NCI-H1048 (cell line): Measurements from ENCODE around the gene DGKH.
A peak's percentile ranks its signal among the peaks of the same experiment; 100 is the strongest.
"Not testable (repeated sequence)": the region's sequence is repeated elsewhere in the genome, so short reads cannot be mapped to it uniquely, and the experiment has no call there.

Source experiments
- DNase-seq: peaks from one replicate; lab custom pipeline; 2025; lab: John Stamatoyannopoulos, UW

DGKH gene

GRCh38 chr13:42225051-42225450, 176.6 kb downstream of the DGKH start:
- no peak for DNase-seq

DNA sequence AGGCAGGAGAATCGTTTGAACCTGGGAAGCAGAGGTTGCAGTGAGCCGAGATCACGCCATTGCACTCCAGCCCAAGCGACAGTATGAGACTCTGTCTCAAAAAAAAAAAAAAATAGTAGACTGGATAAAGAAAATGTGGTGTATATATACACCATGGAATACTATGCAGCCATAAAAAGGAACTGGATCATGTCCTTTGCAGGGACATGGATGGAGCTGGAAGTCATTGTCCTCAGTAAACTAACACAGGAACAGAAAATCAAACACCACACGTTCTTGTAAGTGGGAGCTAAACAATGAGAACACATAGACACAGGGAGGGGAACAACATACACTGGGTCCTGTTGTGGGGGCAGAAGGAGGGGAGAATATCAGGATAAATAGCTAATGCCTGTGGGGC, 178.3 kb downstream of the DGKH start:
- DNase-seq, result not testable (repeated sequence)

DNA sequence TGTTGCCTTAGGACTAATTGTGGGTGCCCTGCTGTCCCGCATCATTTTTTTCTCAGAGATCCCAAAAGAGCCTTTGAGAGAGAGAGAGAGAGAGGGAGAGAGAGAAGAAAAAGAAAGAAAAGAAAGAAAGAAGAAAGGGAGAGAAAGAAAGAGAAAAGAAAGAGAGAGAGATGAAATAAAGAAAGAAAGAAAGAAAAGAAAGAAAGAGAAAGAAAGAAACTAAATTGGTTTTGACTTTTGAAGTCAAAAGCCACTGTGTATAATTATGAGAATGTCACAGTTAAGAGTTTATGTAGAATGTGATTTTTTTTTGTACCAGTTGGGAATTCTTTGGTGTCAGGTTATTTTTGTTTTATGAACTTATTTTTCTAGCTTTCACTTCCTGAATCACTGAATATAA, 180.1 kb downstream of the DGKH start:
- no peak for DNase-seq

- no peak for DNase-seq
These were observed 180.8 kb downstream of the DGKH start for GRCh38 chr13:42229287-42229686.

DNA sequence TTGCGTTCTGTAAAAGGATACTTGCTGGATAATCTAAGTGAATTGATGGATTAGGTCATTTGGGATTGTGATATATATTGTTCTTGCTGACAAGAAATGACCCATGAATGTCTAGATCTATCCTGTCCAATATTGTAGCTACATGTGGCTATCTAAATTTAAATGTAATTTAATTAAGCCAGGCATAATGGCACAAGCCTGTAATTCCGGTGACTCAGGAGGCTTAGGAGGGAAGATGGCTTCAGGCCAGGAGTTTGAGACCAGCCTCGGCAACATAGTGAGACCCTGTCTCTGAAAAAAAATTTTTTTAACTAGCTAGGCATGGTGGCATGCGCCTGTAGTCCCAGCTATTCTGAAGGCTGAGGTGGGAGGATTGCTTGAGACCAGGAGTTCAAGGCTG, 184.2 kb downstream of the DGKH start:
- no peak for DNase-seq

DNA sequence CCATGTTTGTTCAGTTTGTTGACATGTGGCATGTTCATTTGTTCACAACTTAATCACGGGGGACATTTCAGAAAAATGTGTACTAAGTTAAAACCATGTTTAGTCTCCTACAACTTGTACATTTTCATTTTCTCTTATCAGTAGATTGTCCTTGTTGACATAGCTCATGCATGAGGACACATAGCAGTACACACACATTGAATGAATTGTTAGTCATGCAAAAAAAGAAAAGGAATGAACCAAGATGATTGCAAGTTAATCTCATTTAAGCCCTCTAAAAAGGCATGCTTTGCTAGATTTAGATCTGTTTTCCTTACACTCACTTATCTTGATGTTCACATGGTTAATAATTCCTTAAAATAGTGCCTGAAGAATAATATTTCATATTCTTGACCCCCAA, 185.3 kb downstream of the DGKH start:
- no peak for DNase-seq

DNA sequence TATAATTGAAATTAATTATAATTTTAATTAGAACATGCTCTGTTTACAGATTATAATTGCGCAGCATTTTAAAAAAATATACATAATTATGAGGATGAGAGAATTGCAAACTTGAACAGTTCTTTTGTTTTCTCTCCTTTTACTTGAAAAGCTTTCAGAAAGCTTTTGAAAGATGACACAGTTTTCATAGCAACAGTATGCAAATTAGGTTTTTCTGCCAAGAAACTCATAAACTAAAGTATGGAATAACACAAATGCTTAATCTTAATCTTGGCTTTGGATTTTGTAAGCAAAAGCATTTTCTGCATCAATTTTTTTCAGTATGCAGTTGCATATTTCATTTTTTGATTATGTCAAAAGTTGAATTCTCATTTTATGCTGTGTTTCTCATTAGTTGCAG, 190.7 kb downstream of the DGKH start:
- DNase-seq, result no peak

GRCh38 chr13:42239644-42240043, 191.2 kb downstream of the DGKH start:
- no peak for DNase-seq

GRCh38 chr13:42246541-42246940, 198.1 kb downstream of the DGKH start:
- no peak for DNase-seq

DNA sequence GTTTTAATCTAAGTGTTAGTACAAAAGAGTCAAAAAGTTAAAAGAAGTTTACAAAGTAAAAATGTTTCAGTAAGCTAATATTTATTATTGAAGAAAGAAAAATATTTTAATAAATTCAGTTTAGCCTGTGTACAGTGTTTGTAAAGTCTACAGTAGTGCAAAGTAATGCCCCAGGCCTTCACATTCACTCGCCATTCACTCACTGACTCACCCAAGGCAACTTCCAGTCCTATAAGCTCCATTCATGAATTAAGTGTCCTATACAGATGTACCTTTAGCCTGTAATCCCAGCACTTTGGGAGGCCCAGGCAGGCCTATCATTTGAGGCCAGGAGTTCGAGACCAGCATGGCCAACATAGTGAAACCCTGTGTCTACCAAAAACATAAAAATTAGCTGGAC, 199.4 kb downstream of the DGKH start:
- DNase-seq, result no peak

DNA sequence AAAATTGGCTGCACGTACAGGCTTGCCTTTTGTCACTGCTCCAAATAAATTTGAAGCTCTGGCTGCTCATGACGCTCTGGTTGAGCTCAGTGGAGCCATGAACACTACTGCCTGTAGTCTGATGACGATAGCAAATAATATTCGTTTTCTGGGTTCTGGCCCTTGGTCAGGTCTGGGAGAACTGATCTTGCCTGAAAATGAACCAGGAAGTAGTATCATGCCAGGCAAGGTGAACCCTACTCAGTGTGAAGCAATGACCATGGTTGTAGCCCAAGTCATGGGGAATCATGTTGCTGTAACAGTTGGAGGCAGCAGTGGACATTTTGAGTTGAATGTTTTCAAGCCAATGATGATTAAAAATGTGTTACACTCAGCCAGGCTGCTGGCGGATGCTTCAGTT, 207.4 kb downstream of the DGKH start:
- no peak for DNase-seq

- no peak for DNase-seq
These were observed 210.3 kb downstream of the DGKH start for GRCh38 chr13:42258747-42259146.

DNA sequence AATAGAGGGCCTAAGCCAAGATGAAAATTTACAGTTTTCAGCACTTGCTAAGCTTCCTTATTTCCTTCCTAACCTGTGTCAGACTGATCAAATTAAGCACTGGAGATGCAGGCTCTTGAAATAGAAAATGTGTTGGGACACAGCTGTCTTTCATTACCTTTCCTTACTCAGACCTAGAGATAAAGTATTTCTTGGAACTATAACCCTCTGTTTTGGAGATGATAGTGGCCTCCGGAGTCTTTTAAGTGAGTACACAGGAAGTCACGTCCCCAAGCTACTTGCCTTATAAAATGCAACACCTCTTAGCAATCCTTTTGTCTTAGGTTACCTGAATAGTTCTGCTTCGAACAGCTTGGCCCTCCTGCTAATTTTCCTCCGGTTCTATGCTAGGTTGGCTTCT, 211.1 kb downstream of the DGKH start:
- no peak for DNase-seq

GRCh38 chr13:42260903-42261654, 212.6 kb downstream of the DGKH start:
- no peak for DNase-seq

- no peak for DNase-seq
These were observed 218.0 kb downstream of the DGKH start for GRCh38 chr13:42266473-42266872.

- DNase-seq, result no peak
These were observed 221.9 kb downstream of the DGKH start for GRCh38 chr13:42270160-42270856.

DNA sequence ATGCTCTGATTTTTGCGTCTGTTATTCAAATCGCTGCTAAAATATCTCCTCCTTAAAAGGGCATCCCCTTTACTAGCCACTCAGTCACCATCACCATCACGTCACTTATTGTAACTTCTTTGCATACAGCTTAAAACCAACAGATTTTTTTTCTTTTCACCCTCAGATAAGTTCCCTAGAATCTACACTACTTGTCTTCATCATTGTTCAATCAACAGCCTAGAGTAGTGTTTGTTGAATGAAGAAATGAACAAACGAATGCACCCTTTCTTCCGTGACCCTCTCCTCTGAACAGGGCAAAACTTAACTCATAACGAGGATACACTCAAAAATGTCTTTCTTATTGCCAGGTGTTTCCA, 222.4 kb downstream of the DGKH start:
- no peak for DNase-seq

DNA sequence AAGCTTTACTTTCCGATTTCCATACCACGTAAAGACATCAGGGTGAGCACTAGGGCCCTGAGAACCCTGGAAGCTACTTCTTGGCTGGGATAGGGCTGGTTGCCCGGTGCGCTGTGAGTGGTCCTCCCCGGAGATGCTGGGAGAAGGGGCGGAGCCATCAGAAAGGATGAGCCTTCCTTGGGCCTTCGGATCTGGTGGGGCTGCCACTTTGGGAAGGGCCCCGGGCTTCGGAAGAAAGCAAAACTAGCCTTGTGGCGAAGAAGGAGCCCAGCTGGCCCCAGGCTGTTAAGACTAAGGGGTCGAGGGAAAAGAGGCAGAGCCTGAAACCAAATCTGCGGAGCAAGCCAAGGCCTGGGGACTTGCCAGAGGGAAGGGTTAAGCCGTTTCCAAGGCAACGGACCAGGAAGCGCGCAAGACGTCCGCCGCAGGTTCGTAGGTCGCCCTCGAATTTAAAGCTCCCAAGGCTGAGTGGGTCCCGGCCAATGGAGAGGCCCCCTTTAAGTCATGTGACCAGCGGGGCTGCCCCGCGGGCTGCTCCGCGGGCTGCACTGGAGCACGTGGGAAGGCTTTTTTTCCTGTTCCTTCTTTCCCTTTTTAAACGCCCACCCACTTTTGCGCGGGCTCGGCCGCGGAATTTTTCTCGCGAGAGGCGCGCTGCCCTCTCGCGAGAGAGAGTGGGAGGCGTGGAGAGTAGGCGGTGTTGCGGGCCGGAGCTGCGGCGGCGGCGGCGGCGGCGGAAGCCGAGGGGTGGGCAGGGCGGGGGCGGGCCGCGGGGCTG, 223.1 kb downstream of the DGKH start:
- peak; percentile 18 for DNase-seq

- DNase-seq, result no peak
These were observed 223.8 kb downstream of the DGKH start, which contains the start of gene AKAP11 for GRCh38 chr13:42272115-42272803. Gene AKAP11 (plus strand): TSS chr13:42272152. CDS start chr13:42286349, 14,197 bp downstream.

- DNase-seq, result no peak
These were observed 224.3 kb downstream of the DGKH start for GRCh38 chr13:42272804-42273175.

GRCh38 chr13:42274386-42275097, 226.1 kb downstream of the DGKH start:
- no peak for DNase-seq

- DNase-seq, result no peak
These were observed 226.6 kb downstream of the DGKH start for GRCh38 chr13:42275098-42275471.
